K562 (cell line): ENCODE results near the gene RIPOR1. TPM values are rescaled to one million over a fixed set of nuclear protein-coding genes. Genes with fewer than 3 reads are reported as not detected.

Source experiments
- ARNT ChIP-seq, 2 experiments: fragments of 450-650 bp; IDR thresholded peaks; 2 replicates each; pipeline ENCODE4 v1.6.1; 2016; ENCODE audit warnings: mild to moderate bottlenecking in 1 of 2
- BACH1 ChIP-seq: fragments of 200-800 bp; sonication (Bioruptor generic); IDR thresholded peaks from 2 replicates; pipeline ENCODE4 v1.6.1; 2016; ENCODE audit warnings: missing genetic modification characterization, missing compliant biosample characterization
- CAMTA2 ChIP-seq: fragments of 250-450 bp; sonication (Bioruptor Pico); conservative IDR thresholded peaks from 2 replicates; pipeline ENCODE4 v1.5.1; 2022
- EGR1 ChIP-seq: fragments of 450-650 bp; conservative IDR thresholded peaks from 2 replicates; pipeline ENCODE4 v1.6.1; 2017; ENCODE audit warnings: mild to moderate bottlenecking
- EZH2 ChIP-seq: IDR thresholded peaks from 2 replicates; pipeline ENCODE4 v1.6.1; 2012; ENCODE audit warnings: low read depth, mild to moderate bottlenecking, inconsistent platforms, low read length, borderline replicate concordance
- FOSL1 ChIP-seq: fragments of 200-800 bp; sonication (Bioruptor generic); conservative IDR thresholded peaks from 2 replicates; pipeline ENCODE4 v1.6.1; 2016; ENCODE audit warnings: missing genetic modification characterization, missing compliant biosample characterization
- HEY1 ChIP-seq: fragments of 250-450 bp; sonication (Bioruptor Pico); IDR thresholded peaks from 2 replicates; pipeline ENCODE4 v1.5.0; 2020; ENCODE audit warnings: mild to moderate bottlenecking, moderate library complexity, borderline replicate concordance
- HMGXB4 ChIP-seq: sonication (generic); formaldehyde crosslinking; IDR thresholded peaks from 2 replicates; pipeline ENCODE4 v1.8.1; 2023; ENCODE audit warnings: mild to moderate bottlenecking, missing genetic modification reagents
- KDM4B ChIP-seq, 2 experiments: fragments of 450-650 bp in 1 of 2; sonication (generic) in 1 of 2; IDR thresholded peaks; 2 replicates each; pipeline ENCODE4 v1.6.1; 2016 to 2017; ENCODE audit warnings: borderline replicate concordance in 2 of 2, antibody characterized with exemption in 1 of 2, low read depth in 1 of 2, mild to moderate bottlenecking in 1 of 2
- LCOR ChIP-seq: sonication (generic); formaldehyde crosslinking; IDR thresholded peaks from 2 replicates; pipeline ENCODE4 v1.8.0; 2022; ENCODE audit warnings: mild to moderate bottlenecking, missing genetic modification reagents
- LEF1 ChIP-seq: fragments of 450-650 bp; IDR thresholded peaks from 2 replicates; pipeline ENCODE4 v1.6.1; 2016; ENCODE audit warnings: mild to moderate bottlenecking
- MAX ChIP-seq: sonication (generic); formaldehyde crosslinking; IDR thresholded peaks from 2 replicates; pipeline ENCODE4 v1.9.0; 2022; ENCODE audit warnings: mild to moderate bottlenecking, missing genetic modification reagents
- NBN ChIP-seq: fragments of 450-650 bp; IDR thresholded peaks from 2 replicates; pipeline ENCODE4 v1.6.1; 2016; ENCODE audit warnings: low read depth, mild to moderate bottlenecking
- NONO ChIP-seq, 2 experiments: fragments of 200-400 bp in 1 of 2; fragments of 450-650 bp in 1 of 2; formaldehyde crosslinking in 1 of 2; IDR thresholded peaks; 2 replicates each; pipeline ENCODE4 v1.6.1; 2017; ENCODE audit warnings: low read depth in 2 of 2, mild to moderate bottlenecking in 2 of 2, moderate library complexity in 2 of 2, low read length in 1 of 2
- NR0B1 ChIP-seq: fragments of 450-650 bp; IDR thresholded peaks from one replicate; pipeline ENCODE4 v1.6.1; 2018; ENCODE audit warnings: mild to moderate bottlenecking, moderate library complexity; ENCODE audit not compliant: partially characterized antibody
- PHTF2 ChIP-seq: fragments of 250-450 bp; sonication (Bioruptor Pico); IDR thresholded peaks from 2 replicates; pipeline ENCODE4 v1.5.0; 2021; ENCODE audit warnings: mild to moderate bottlenecking
- RB1 ChIP-seq: fragments of 450-650 bp; IDR thresholded peaks from 2 replicates; pipeline ENCODE4 v1.6.1; 2017; ENCODE audit warnings: low read depth, mild to moderate bottlenecking
- SMAD2 ChIP-seq: fragments of 150-350 bp; IDR thresholded peaks from 2 replicates; pipeline ENCODE4 v1.6.1; 2014; ENCODE audit warnings: low read depth, mild to moderate bottlenecking, low read length
- SMARCB1 ChIP-seq: IDR thresholded peaks from 2 replicates; pipeline ENCODE4 v1.6.1; 2011; ENCODE audit warnings: improper control_type of control experiment, low read depth; ENCODE audit not compliant: insufficient read length
- ZBTB11 ChIP-seq, 3 experiments: fragments of 200-800 bp in 1 of 3; fragments of 250-450 bp in 1 of 3; fragments of 450-650 bp in 1 of 3; sonication (Bioruptor Pico) in 1 of 3; sonication (Bioruptor generic) in 1 of 3; formaldehyde crosslinking in 1 of 3; IDR thresholded peaks; 2 replicates each; pipeline versions ENCODE4 v1.6.1 to v1.8.0; 2016 to 2022; ENCODE audit warnings: mild to moderate bottlenecking in 2 of 3, missing genetic modification characterization in 2 of 3, missing compliant biosample characterization in 1 of 3, moderate library complexity in 1 of 3
- ZNF165 ChIP-seq: fragments of 250-450 bp; sonication (Bioruptor Pico); IDR thresholded peaks from 2 replicates; pipeline ENCODE4 v1.4.0; 2020; ENCODE audit warnings: borderline replicate concordance
- polyA plus RNA-seq, 8 experiments: library from polyadenylated mRNA; depleted of rRNA in 4 of 8; stranded (reverse) in 5 of 8; unstranded in 3 of 8; fragments of >200 nt; fragmentation: Nextera tagmentation in 2 of 8; fragmentation: Illumina TruSeq in 1 of 8; extraction: Ambion mirVana in 2 of 8; extraction: Trizol in 1 of 8; gene quantifications; 2 replicates each; pipeline versions ENCODE4 v1.2.1 to v1.2.3, GENCODE V29; 2011 to 2014; ENCODE audit warnings: inconsistent platforms in 1 of 8, missing spikeins in 1 of 8
- total RNA-seq, 7 experiments: library from RNA; depleted of rRNA in 6 of 7; stranded (reverse); fragments of >200 nt in 6 of 7; fragmentation: Illumina TruSeq in 2 of 7; extraction: Trizol in 2 of 7; gene quantifications; 2 replicates each; pipeline versions ENCODE4 v1.2.1 to v1.2.3, GENCODE V29; 2011 to 2021; ENCODE audit warnings: low replicate concordance in 1 of 7

Gene RIPOR1
- total and polyA plus RNA-seq, 9 of the 15 experiments (the other 6 are each of a cell fraction or from before 2014, with no cell fraction given) = 0.36 to 31.1 (median 3.0) TPM

GRCh38 chr16:67481561-67482232 is 46.9 kb upstream of the RIPOR1 start (continued):
- TF ChIP-seq HMGXB4 (CRISPR knock-in tag) (no peak), LEF1 (peak; percentile 74; the same call in 1 of the 2 replicates), ARNT (IDR thresholded peaks at IDR 0.05) (0 out of 4 replicates have a peak, but pooled peaks of 1 of the 2 experiments have one; percentile 36), LCOR (CRISPR knock-in tag) (no peak), SMAD2 (no peak), BACH1 (no peak), NONO (IDR thresholded peaks at IDR 0.05; ENCODE audit: low read depth in 2 of 2, low read length in 1 of 2) (no peak), KDM4B (IDR thresholded peaks at IDR 0.05; ENCODE audit: borderline replicate concordance in 2 of 2, low read depth in 1 of 2) (no peak), NBN (0 out of 2 replicates have a peak, but pooled peaks have one; percentile 16), SMARCB1 (no peak), PHTF2 (CRISPR knock-in tag) (no peak), ZNF165 (CRISPR knock-in tag) (no peak), EGR1 (no peak), FOSL1 (tag) (peak; percentile 8; the same call in 1 of the 2 replicates), NR0B1 (no peak), EZH2 (no peak), MAX (CRISPR knock-in tag) (no peak), CAMTA2 (no peak), ZBTB11 (CRISPR knock-in tag; IDR thresholded peaks at IDR 0.05) (no peak; a peak in 1 of 6 replicates), RB1 (peak; percentile 4; the same call in 1 of the 2 replicates), HEY1 (no peak)
